K562 treated with DMSO at 1 percent for 12 hours (cell line): ENCODE measurements around the gene CHPT1. TPM values are rescaled to one million over a fixed set of nuclear protein-coding genes. Genes with fewer than 3 reads are reported as not detected.

Experiments used
- total RNA-seq: library from RNA; unstranded; fragments of 300-600 nt; gene quantifications from 2 replicates; pipeline ENCODE4 v1.2.3, GENCODE V29; 2022; ENCODE audit not compliant: insufficient read depth

CHPT1 gene
- total RNA-seq, result 66.2 and 97.9 TPM in 2 replicates

DNA sequence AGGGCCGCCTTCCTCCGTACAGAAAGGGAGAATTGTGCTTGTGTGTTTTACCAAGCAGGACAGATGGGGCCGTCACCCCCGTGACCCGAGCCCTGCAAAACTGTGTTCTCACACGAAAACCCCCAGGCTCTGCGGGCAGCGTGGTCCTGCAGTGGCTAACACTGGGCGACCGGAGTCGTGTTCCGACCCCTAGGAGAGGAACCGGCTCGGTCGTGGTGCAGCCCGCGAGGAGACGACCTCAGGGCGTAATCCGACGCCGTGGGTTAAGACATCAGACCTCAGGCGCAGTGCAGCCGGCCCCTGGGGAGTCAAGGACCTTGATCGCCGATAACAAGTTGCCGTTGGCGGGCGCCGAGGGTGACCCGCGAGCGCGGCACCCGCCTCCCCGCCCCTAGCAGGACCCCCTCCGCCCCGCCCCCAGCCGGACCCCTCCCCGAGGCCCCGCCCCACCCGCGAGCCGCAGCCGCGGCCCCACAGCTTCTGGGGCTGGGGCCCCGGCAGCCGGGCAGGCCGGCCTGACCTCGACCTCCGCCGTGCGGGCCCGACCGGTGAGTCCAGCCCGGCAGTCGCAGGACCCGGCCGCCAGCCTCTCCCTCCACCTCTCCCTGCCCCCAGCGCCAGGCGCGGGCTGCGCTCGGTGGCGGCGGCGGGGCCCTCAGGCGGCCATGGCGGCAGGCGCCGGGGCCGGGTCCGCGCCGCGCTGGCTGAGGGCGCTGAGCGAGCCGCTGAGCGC is at the start of gene CHPT1:
Gene CHPT1 (plus strand): TSS at position 444 of the 733 bp plus-strand sequence. CDS start 222 bp downstream, at position 666.

GRCh38 chr12:101738920-101739665 is 41.7 kb downstream of the CHPT1 start, which contains the start of gene SYCP3:
Gene SYCP3, minus strand, starts transcription at chr12:101739462. Its CDS starts 1,527 bp downstream, at chr12:101737935.

Other genes starting within 250 kb of the CHPT1 start
- gene SPIC, start 222.3 kb upstream of the CHPT1 start, total RNA-seq, result not detected in 2 replicates
- gene MYBPC1, start 102.7 kb upstream of the CHPT1 start, total RNA-seq, result not detected in 2 replicates
- gene SYCP3, start 41.8 kb downstream of the CHPT1 start, total RNA-seq, result not detected in 2 replicates
- gene GNPTAB, start 133.3 kb downstream of the CHPT1 start, total RNA-seq, result 6.2 and 24.2 TPM in 2 replicates
- 8.4 and 15.0 TPM in 2 replicates for gene DRAM1, start 179.9 kb downstream of the CHPT1 start, total RNA-seq